H1 (cell line): ENCODE measurements around the gene TCEA2. TPM values are rescaled to one million over a fixed set of nuclear protein-coding genes. Genes with fewer than 3 reads are reported as not detected.

ENCODE experiments used
- BACH1 ChIP-seq: IDR thresholded peaks from 2 replicates; pipeline ENCODE4 v1.6.1; 2012; ENCODE audit warnings: low read length, improper control_type of control experiment
- CTBP2 ChIP-seq: IDR thresholded peaks from 2 replicates; pipeline ENCODE4 v1.7.0; 2011; ENCODE audit warnings: borderline replicate concordance, mild to moderate bottlenecking, moderate library complexity, mixed read lengths, low read length; ENCODE audit not compliant: insufficient read depth, insufficient read length
- SUZ12 ChIP-seq: fragments of 200-600 bp; sonication (generic); IDR thresholded peaks from 2 replicates; pipeline ENCODE4 v1.6.1; 2012; ENCODE audit warnings: mild to moderate bottlenecking, inconsistent platforms, low read length, moderate library complexity, mixed read lengths
- polyA plus RNA-seq, 7 experiments: library from polyadenylated mRNA; depleted of rRNA in 3 of 7; stranded (reverse) in 5 of 7; unstranded in 2 of 7; fragments of >200 nt in 5 of 7; fragments of 200-250 nt in 2 of 7; gene quantifications; 1 replicate in 5 of 7; 2 replicates in 1 of 7; 4 replicates in 1 of 7; pipeline versions ENCODE4 v1.2.1 to v1.2.3, GENCODE V29; 2011 to 2013; ENCODE audit warnings: missing spikeins in 2 of 7, mixed read lengths in 2 of 7
- total RNA-seq: library from RNA; stranded (reverse); fragmentation: NEBNext Ultra II Directional; extraction: Animal tissue kit (Norgen Biotek cat#: 25700); gene quantifications from 2 replicates; pipeline ENCODE4 v1.2.1, GENCODE V29; 2021
- TF ChIP-seq, protein P1 (sequence below): fragments of 300-600 bp; sonication (generic); IDR thresholded peaks from 2 replicates; pipeline ENCODE4 v1.7.1; 2012; ENCODE audit warnings: low read length, moderate library complexity, mild to moderate bottlenecking, inconsistent platforms; ENCODE audit not compliant: insufficient replicate concordance

The TCEA2 gene
- total and polyA plus RNA-seq, 2 of the 8 experiments (the other 6 are each of a cell fraction or from before 2014, with no cell fraction given), result 41.4 to 42.3 TPM

DNA sequence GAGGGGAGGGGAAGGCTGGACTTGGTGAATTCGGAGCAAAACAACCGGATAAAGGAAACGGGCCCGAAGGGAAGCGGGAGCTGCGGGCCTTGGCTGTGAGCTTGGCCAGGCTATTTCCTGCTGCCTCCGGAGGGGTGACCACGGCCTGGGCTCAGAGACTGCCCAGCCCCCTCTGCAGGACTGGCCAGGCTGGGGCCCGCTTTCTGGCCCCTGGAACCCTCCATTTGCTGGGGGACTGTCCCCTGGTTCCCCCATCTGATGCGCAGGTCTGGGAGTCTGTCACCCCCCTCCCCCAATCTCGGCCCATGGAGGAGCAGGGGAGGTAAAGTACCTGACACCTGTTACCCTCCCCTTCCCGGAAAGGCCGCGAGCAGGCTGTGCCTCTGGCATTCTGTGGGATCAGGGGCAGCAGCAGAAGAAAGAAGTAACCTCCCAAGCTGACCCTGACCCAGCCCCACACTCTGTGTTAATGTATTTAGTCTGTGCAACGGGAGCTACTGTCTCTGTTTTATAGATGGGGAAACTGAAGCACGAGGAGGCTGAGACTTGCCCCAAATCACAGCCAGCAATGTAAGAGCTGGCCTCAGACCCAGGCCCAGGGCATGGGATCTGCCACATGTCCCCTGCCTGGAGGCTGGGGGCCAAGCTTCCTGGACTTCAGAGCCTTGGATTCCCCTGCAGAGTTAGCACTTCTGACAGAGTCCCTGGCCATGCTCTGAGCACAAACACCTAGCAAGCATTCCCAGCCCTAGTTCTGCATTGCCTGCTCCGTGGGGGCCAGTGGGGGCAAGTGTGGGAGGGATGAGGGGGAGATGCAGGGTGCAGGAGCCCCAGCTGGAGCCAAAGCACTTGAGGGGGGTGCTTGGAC is 23.5 kb upstream of the TCEA2 start (continued):
- TF ChIP-seq, protein P1, sequence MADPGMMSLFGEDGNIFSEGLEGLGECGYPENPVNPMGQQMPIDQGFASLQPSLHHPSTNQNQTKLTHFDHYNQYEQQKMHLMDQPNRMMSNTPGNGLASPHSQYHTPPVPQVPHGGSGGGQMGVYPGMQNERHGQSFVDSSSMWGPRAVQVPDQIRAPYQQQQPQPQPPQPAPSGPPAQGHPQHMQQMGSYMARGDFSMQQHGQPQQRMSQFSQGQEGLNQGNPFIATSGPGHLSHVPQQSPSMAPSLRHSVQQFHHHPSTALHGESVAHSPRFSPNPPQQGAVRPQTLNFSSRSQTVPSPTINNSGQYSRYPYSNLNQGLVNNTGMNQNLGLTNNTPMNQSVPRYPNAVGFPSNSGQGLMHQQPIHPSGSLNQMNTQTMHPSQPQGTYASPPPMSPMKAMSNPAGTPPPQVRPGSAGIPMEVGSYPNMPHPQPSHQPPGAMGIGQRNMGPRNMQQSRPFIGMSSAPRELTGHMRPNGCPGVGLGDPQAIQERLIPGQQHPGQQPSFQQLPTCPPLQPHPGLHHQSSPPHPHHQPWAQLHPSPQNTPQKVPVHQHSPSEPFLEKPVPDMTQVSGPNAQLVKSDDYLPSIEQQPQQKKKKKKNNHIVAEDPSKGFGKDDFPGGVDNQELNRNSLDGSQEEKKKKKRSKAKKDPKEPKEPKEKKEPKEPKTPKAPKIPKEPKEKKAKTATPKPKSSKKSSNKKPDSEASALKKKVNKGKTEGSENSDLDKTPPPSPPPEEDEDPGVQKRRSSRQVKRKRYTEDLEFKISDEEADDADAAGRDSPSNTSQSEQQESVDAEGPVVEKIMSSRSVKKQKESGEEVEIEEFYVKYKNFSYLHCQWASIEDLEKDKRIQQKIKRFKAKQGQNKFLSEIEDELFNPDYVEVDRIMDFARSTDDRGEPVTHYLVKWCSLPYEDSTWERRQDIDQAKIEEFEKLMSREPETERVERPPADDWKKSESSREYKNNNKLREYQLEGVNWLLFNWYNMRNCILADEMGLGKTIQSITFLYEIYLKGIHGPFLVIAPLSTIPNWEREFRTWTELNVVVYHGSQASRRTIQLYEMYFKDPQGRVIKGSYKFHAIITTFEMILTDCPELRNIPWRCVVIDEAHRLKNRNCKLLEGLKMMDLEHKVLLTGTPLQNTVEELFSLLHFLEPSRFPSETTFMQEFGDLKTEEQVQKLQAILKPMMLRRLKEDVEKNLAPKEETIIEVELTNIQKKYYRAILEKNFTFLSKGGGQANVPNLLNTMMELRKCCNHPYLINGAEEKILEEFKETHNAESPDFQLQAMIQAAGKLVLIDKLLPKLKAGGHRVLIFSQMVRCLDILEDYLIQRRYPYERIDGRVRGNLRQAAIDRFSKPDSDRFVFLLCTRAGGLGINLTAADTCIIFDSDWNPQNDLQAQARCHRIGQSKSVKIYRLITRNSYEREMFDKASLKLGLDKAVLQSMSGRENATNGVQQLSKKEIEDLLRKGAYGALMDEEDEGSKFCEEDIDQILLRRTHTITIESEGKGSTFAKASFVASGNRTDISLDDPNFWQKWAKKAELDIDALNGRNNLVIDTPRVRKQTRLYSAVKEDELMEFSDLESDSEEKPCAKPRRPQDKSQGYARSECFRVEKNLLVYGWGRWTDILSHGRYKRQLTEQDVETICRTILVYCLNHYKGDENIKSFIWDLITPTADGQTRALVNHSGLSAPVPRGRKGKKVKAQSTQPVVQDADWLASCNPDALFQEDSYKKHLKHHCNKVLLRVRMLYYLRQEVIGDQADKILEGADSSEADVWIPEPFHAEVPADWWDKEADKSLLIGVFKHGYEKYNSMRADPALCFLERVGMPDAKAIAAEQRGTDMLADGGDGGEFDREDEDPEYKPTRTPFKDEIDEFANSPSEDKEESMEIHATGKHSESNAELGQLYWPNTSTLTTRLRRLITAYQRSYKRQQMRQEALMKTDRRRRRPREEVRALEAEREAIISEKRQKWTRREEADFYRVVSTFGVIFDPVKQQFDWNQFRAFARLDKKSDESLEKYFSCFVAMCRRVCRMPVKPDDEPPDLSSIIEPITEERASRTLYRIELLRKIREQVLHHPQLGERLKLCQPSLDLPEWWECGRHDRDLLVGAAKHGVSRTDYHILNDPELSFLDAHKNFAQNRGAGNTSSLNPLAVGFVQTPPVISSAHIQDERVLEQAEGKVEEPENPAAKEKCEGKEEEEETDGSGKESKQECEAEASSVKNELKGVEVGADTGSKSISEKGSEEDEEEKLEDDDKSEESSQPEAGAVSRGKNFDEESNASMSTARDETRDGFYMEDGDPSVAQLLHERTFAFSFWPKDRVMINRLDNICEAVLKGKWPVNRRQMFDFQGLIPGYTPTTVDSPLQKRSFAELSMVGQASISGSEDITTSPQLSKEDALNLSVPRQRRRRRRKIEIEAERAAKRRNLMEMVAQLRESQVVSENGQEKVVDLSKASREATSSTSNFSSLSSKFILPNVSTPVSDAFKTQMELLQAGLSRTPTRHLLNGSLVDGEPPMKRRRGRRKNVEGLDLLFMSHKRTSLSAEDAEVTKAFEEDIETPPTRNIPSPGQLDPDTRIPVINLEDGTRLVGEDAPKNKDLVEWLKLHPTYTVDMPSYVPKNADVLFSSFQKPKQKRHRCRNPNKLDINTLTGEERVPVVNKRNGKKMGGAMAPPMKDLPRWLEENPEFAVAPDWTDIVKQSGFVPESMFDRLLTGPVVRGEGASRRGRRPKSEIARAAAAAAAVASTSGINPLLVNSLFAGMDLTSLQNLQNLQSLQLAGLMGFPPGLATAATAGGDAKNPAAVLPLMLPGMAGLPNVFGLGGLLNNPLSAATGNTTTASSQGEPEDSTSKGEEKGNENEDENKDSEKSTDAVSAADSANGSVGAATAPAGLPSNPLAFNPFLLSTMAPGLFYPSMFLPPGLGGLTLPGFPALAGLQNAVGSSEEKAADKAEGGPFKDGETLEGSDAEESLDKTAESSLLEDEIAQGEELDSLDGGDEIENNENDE, result no peak
- peak; percentile 4; the same call in 1 of the 2 replicates for TF ChIP-seq SUZ12
- TF ChIP-seq CTBP2, result peak; percentile 5
- no peak for TF ChIP-seq BACH1
